H9 (cell line): ENCODE measurements around the gene PUS3. TPM values are rescaled to one million over a fixed set of nuclear protein-coding genes. Genes with fewer than 3 reads are reported as not detected.

ENCODE experiments used
- DNase-seq: peaks from one replicate; pipeline ENCODE4 v3.0.0-alpha.2; 2017
- H2AFZ ChIP-seq: one replicate; pipeline ENCODE4 v1.6.1; 2013; ENCODE audit warnings: mild to moderate bottlenecking, low read length, control low read depth, moderate library complexity
- H2AK5ac ChIP-seq: 2 replicates; pipeline ENCODE4 v1.6.1; 2013; ENCODE audit warnings: low read length, control low read depth, mixed read lengths; ENCODE audit not compliant: insufficient read length
- H2BK120ac ChIP-seq: one replicate; pipeline ENCODE4 v1.6.1; 2013; ENCODE audit warnings: low read depth, mild to moderate bottlenecking, low read length, control low read depth, inconsistent platforms; ENCODE audit not compliant: poor library complexity, severe bottlenecking
- H2BK12ac ChIP-seq: 2 replicates; pipeline ENCODE4 v1.6.1; 2013; ENCODE audit warnings: low read length, control low read depth, mixed read lengths, low read depth; ENCODE audit not compliant: insufficient read length
- H2BK15ac ChIP-seq: 2 replicates; pipeline ENCODE4 v1.6.1; 2013; ENCODE audit warnings: low read depth, low read length, control low read depth
- H2BK20ac ChIP-seq: one replicate; pipeline ENCODE4 v1.6.1; 2013; ENCODE audit warnings: low read depth, mild to moderate bottlenecking, low read length, control low read depth, inconsistent platforms; ENCODE audit not compliant: poor library complexity, severe bottlenecking
- H2BK5ac ChIP-seq: 2 replicates; pipeline ENCODE4 v1.6.1; 2013; ENCODE audit warnings: low read length, control low read depth, mixed read lengths; ENCODE audit not compliant: insufficient read length
- H3K14ac ChIP-seq: 2 replicates; pipeline ENCODE4 v1.6.1; 2013; ENCODE audit warnings: low read length, control low read depth; ENCODE audit not compliant: insufficient read depth
- H3K18ac ChIP-seq: 2 replicates; pipeline ENCODE4 v1.6.1; 2013; ENCODE audit warnings: low read depth, mild to moderate bottlenecking, mixed read lengths, low read length, control low read depth; ENCODE audit not compliant: insufficient read length
- H3K23ac ChIP-seq: 2 replicates; pipeline ENCODE4 v1.6.1; 2013; ENCODE audit warnings: low read length, control low read depth, mixed read lengths, low read depth; ENCODE audit not compliant: insufficient read length
- H3K23me2 ChIP-seq: 2 replicates; pipeline ENCODE4 v1.6.1; 2013; ENCODE audit warnings: low read depth, mild to moderate bottlenecking, mixed read lengths, low read length, control low read depth; ENCODE audit not compliant: insufficient read length, poor library complexity, severe bottlenecking
- H3K27ac ChIP-seq: 2 replicates; pipeline ENCODE4 v1.5.1; 2013; ENCODE audit warnings: low read length, control low read depth, mixed read lengths, low read depth; ENCODE audit not compliant: insufficient read length
- H3K27me3 ChIP-seq: 2 replicates; pipeline ENCODE4 v1.6.1; 2013; ENCODE audit warnings: low read length, control low read depth, inconsistent platforms; ENCODE audit not compliant: insufficient read depth
- H3K4ac ChIP-seq: 2 replicates; pipeline ENCODE4 v1.6.1; 2013; ENCODE audit warnings: low read depth, mild to moderate bottlenecking, control low read depth, inconsistent platforms, low read length, moderate library complexity
- H3K4me1 ChIP-seq: 2 replicates; pipeline ENCODE4 v1.6.1; 2013; ENCODE audit warnings: low read length, control low read depth, inconsistent platforms; ENCODE audit not compliant: insufficient read depth
- H3K4me2 ChIP-seq: 2 replicates; pipeline ENCODE4 v1.6.1; 2013; ENCODE audit warnings: low read length, control low read depth, mixed read lengths; ENCODE audit not compliant: insufficient read length, insufficient read depth
- H3K56ac ChIP-seq: 2 replicates; pipeline ENCODE4 v1.6.1; 2013; ENCODE audit warnings: low read depth, mild to moderate bottlenecking, mixed read lengths, low read length, control low read depth; ENCODE audit not compliant: insufficient read length
- H3K79me1 ChIP-seq: 2 replicates; pipeline ENCODE4 v1.6.1; 2013; ENCODE audit warnings: low read depth, mild to moderate bottlenecking, moderate library complexity, low read length, control low read depth, inconsistent platforms; ENCODE audit not compliant: insufficient read depth, poor library complexity, severe bottlenecking
- H3K79me2 ChIP-seq: 2 replicates; pipeline ENCODE4 v1.6.1; 2013; ENCODE audit warnings: low read length, control low read depth, inconsistent platforms; ENCODE audit not compliant: insufficient read depth
- H3K9ac ChIP-seq: 2 replicates; pipeline ENCODE4 v1.6.1; 2013; ENCODE audit warnings: low read length, control low read depth, mixed read lengths; ENCODE audit not compliant: insufficient read length; ENCODE audit errors: extremely low read depth
- H3K9me3 ChIP-seq: one replicate; pipeline ENCODE4 v1.6.1; 2013; ENCODE audit warnings: low read depth, low read length, inconsistent platforms; ENCODE audit not compliant: control insufficient read depth
- H3T11ph ChIP-seq: one replicate; pipeline ENCODE4 v1.6.1; 2013; ENCODE audit warnings: mild to moderate bottlenecking, low read length, control low read depth, inconsistent platforms
- H4K20me1 ChIP-seq: one replicate; pipeline ENCODE4 v1.6.1; 2013; ENCODE audit not compliant: control insufficient read depth, insufficient read length, insufficient read depth
- H4K5ac ChIP-seq: 2 replicates; pipeline ENCODE4 v1.6.1; 2013; ENCODE audit warnings: low read depth, mild to moderate bottlenecking, mixed read lengths, low read length, control low read depth; ENCODE audit not compliant: insufficient read length
- H4K8ac ChIP-seq: replicated peaks from 2 replicates; pipeline ENCODE4 v1.6.1; 2013; ENCODE audit warnings: low read length, control low read depth, mixed read lengths, low read depth; ENCODE audit not compliant: insufficient read length
- H4K91ac ChIP-seq: 2 replicates; pipeline ENCODE4 v1.6.1; 2013; ENCODE audit warnings: low read depth, mild to moderate bottlenecking, moderate library complexity, mixed read lengths, low read length, control low read depth; ENCODE audit not compliant: insufficient read length
- H3K27ac Mint-ChIP-seq, 3 experiments: 2 replicates in 2 of 3; 3 replicates in 1 of 3; pipeline ENCODE4 v1.8.0; 2020 to 2021; ENCODE audit warnings: mixed read lengths in 3 of 3, mild to moderate bottlenecking in 1 of 3, moderate library complexity in 1 of 3
- H3K27me3 Mint-ChIP-seq: 2 replicates; pipeline ENCODE4 v1.8.0; 2021; ENCODE audit warnings: low read depth, mild to moderate bottlenecking, moderate library complexity, mixed read lengths
- H3K36me3 Mint-ChIP-seq, 3 experiments: 2 replicates in 2 of 3; 3 replicates in 1 of 3; pipeline ENCODE4 v1.8.0; 2020 to 2021; ENCODE audit warnings: low read depth in 3 of 3, mixed read lengths in 3 of 3; ENCODE audit not compliant: insufficient read depth in 1 of 3
- H3K4me1 Mint-ChIP-seq, 2 experiments: 2 replicates each; pipeline ENCODE4 v1.8.0; 2020; ENCODE audit warnings: mixed read lengths in 2 of 2
- H3K4me3 Mint-ChIP-seq, 2 experiments: 2 replicates in 1 of 2; 3 replicates in 1 of 2; pipeline ENCODE4 v1.8.0; 2020 to 2021; ENCODE audit warnings: mild to moderate bottlenecking in 2 of 2, mixed read lengths in 2 of 2, moderate library complexity in 1 of 2
- H3K9me3 Mint-ChIP-seq, 2 experiments: 2 replicates in 1 of 2; 3 replicates in 1 of 2; pipeline ENCODE4 v1.8.0; 2020; ENCODE audit warnings: mild to moderate bottlenecking in 2 of 2, mixed read lengths in 2 of 2, moderate library complexity in 1 of 2
- WGBS: extraction: QIAGEN DNeasy Blood & Tissue Kit; methylation state at CpG from one replicate; pipeline ENCODE4 v1.1.7; 2013; ENCODE audit warnings: missing lambda C conversion rate, low lambda C conversion rate, mixed read lengths; ENCODE audit not compliant: insufficient read length; ENCODE audit errors: extremely low coverage; 5-methylcytosine and 5-hydroxymethylcytosine counted together
- total RNA-seq: library from RNA; stranded (reverse); gene quantifications from 2 replicates; pipeline ENCODE4 v1.2.1, GENCODE V29; 2021
- TF ChIP-seq, protein P1 (sequence below): fragments of 200-600 bp; sonication (generic); conservative IDR thresholded peaks from 3 replicates; pipeline ENCODE4 v1.8.0; 2021; ENCODE audit warnings: antibody characterized with exemption, mild to moderate bottlenecking

The PUS3 gene
- total RNA-seq, 1 experiment from 2014 or later, result 20.0 TPM

DNA sequence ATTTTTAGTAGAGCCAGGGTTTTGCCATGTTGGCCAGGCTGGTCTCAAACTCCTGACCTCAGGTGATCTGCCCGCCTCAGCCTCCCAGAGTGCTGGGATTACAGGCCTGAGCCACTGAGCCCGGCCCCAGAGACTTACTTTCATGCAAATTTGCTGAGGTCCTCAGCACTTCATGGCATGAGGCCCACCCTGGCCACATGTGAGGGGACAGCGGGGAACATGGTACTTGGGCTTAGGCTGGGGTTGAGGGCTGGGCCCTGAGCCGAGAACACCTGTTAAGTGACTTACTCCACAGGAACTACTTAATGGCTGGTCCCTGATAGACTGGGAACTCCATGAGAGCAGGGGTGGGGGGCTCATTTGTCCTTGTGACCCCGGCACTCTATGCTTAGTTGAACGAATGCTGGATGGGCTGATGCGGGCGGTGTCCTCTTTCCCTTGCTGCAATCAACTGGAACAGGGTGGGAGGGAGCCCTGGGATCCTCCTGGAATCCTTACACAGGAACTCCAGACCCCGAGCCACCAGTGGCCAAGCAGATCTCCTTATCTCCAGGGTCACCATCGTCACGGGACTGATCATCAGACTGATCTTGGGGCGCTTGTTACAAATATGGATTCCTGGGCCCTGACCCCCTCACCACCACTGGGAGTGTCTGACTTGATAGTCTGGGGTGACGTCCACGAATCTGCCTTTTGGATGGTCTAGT, 43.9 kb upstream of the PUS3 start:
- DNase-seq, result no peak
- Histone ChIP-seq H2BK15ac (no peak overlapping the region), H4K20me1 (no peaks in the 10 kb centered on the region), H3K14ac (no peak overlapping the region), H3K23ac (no peak overlapping the region), H3K4me1 (peaks cover under 1% of the 10 kb centered on the region; the same call in 1 of the 2 replicates), H2BK120ac (no peak overlapping the region), H3K23me2 (no peaks in the 10 kb centered on the region), H3K79me2 (no peaks in the 10 kb centered on the region), H4K8ac (no peak overlapping the region), H3K79me1 (no peaks in the 10 kb centered on the region), H2AFZ (no peak overlapping the region), H2AK5ac (no peak overlapping the region), H4K91ac (no peak overlapping the region), H3K9ac (no peak overlapping the region), H4K5ac (no peak overlapping the region), H2BK20ac (no peak overlapping the region), H3K4me2 (no peak overlapping the region), H3K56ac (no peak overlapping the region), H3K27ac (no peak overlapping the region), H2BK12ac (no peak overlapping the region), H3T11ph (no peak overlapping the region), H3K18ac (no peak overlapping the region), H2BK5ac (no peak overlapping the region), H3K4ac (no peak overlapping the region), H3K27me3 (no peaks in the 10 kb centered on the region), H3K9me3 (no peaks in the 10 kb centered on the region)
- no peak overlapping the region for H3K4me3 Mint-ChIP-seq
- H3K36me3 Mint-ChIP-seq, result no peaks in the 10 kb centered on the region; a peak in 1 of 7 replicates
- H3K27ac Mint-ChIP-seq, result no peak overlapping the region
- no CpG with 5 or more reads among the region's 14 CpGs for WGBS
- no peaks in the 10 kb centered on the region for H3K9me3 Mint-ChIP-seq
- H3K4me1 Mint-ChIP-seq, result peaks cover 10 to 18% of the 10 kb centered on the region in 2 experiments
- H3K27me3 Mint-ChIP-seq, result no peaks in the 10 kb centered on the region; the same call in 1 of the 2 replicates
- TF ChIP-seq, protein P1, sequence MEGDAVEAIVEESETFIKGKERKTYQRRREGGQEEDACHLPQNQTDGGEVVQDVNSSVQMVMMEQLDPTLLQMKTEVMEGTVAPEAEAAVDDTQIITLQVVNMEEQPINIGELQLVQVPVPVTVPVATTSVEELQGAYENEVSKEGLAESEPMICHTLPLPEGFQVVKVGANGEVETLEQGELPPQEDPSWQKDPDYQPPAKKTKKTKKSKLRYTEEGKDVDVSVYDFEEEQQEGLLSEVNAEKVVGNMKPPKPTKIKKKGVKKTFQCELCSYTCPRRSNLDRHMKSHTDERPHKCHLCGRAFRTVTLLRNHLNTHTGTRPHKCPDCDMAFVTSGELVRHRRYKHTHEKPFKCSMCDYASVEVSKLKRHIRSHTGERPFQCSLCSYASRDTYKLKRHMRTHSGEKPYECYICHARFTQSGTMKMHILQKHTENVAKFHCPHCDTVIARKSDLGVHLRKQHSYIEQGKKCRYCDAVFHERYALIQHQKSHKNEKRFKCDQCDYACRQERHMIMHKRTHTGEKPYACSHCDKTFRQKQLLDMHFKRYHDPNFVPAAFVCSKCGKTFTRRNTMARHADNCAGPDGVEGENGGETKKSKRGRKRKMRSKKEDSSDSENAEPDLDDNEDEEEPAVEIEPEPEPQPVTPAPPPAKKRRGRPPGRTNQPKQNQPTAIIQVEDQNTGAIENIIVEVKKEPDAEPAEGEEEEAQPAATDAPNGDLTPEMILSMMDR, result no peak
